ENCODE measurements around the gene HSF5.

- TF ChIP-seq CTCF (IDR thresholded peaks at IDR 0.05; ENCODE audit: insufficient read depth, low read length) (no peak), POLR2AphosphoS5 (IDR thresholded peaks at IDR 0.05; ENCODE audit: low read depth) (no peak), REST (IDR thresholded peaks at IDR 0.05; ENCODE audit: insufficient replicate concordance, low read depth) (no peak), GABPA (IDR thresholded peaks at IDR 0.05; ENCODE audit: low read depth) (no peak), SPI1 (IDR thresholded peaks at IDR 0.05; ENCODE audit: borderline replicate concordance, low read depth) (no peak)
These were observed 33.5 kb upstream of the HSF5 start for GRCh38 chr17:58521680-58522079.

All from HL-60 (cell line).